ENCODE measurements around the gene PGAP2. TPM values are rescaled to one million over a fixed set of nuclear protein-coding genes. Genes with fewer than 3 reads are reported as not detected.
A peak's percentile ranks its signal among the peaks of the same experiment; 100 is the strongest.
"Not testable (repeated sequence)": the region's sequence is repeated elsewhere in the genome, so short reads cannot be mapped to it uniquely, and the experiment has no call there.

PGAP2 gene
- total RNA-seq, 2 donors from 2014 or later, result 38.5 to 52.2 TPM

GRCh38 chr11:3809624-3809928 lies 1.2 kb downstream of the PGAP2 start:
- Histone ChIP-seq H3K27me3 (ENCODE audit: control insufficient read depth, insufficient read depth, low read length, poor library complexity, severe bottlenecking) (no peaks in the 10 kb centered on the region), H3K4me1 (ENCODE audit: control insufficient read depth, insufficient read depth, low read length) (no peaks in the 10 kb centered on the region), H3K9ac (ENCODE audit: extremely low read depth, low read length, poor library complexity, severe bottlenecking) (no peak overlapping the region), H3K36me3 (ENCODE audit: control insufficient read depth, insufficient read depth, low read length) (no peaks in the 10 kb centered on the region), H3K4me3 (ENCODE audit: low read length) (peak overlapping the region; percentile 91), H3K27ac (ENCODE audit: low read depth, low read length) (no peak overlapping the region), H3K9me3 (ENCODE audit: control insufficient read depth, low read length) (no peaks in the 10 kb centered on the region)
- peak; percentile 53 for DNase-seq
- H3K27me3 Mint-ChIP-seq (ENCODE audit: insufficient read depth), result no peaks in the 10 kb centered on the region
- TF ChIP-seq CTCF (conservative IDR thresholded peaks at IDR 0.05), result no peak
- H3K9me3 Mint-ChIP-seq, result no peaks in the 10 kb centered on the region
- no peak overlapping the region for H3K4me3 Mint-ChIP-seq
- peaks cover 8% of the 10 kb centered on the region for H3K4me1 Mint-ChIP-seq
- peaks cover 7% of the 10 kb centered on the region for H3K36me3 Mint-ChIP-seq (ENCODE audit: low read depth)
- H3K27ac Mint-ChIP-seq, result no peak overlapping the region
- 96% methylated on average over 1 of the region's 1 CpG; no CpG with 5 or more reads in 1 of the 2 experiments for WGBS, 2 experiments (ENCODE audit: insufficient coverage in 1 of 2, insufficient read length in 1 of 2)

GRCh38 chr11:3810446-3810845 lies 2.1 kb downstream of the PGAP2 start:
- H3K9me3 Mint-ChIP-seq, result no peaks in the 10 kb centered on the region
- H3K4me3 Mint-ChIP-seq, result no peak overlapping the region
- H3K4me1 Mint-ChIP-seq, result peaks cover 8% of the 10 kb centered on the region
- Histone ChIP-seq H3K4me3 (ENCODE audit: low read length) (no peak overlapping the region), H3K27ac (ENCODE audit: low read depth, low read length) (no peak overlapping the region), H3K9me3 (ENCODE audit: control insufficient read depth, low read length) (no peaks in the 10 kb centered on the region), H3K36me3 (ENCODE audit: control insufficient read depth, insufficient read depth, low read length) (no peaks in the 10 kb centered on the region), H3K4me1 (ENCODE audit: control insufficient read depth, insufficient read depth, low read length) (no peaks in the 10 kb centered on the region), H3K27me3 (ENCODE audit: control insufficient read depth, insufficient read depth, low read length, poor library complexity, severe bottlenecking) (no peaks in the 10 kb centered on the region), H3K9ac (ENCODE audit: extremely low read depth, low read length, poor library complexity, severe bottlenecking) (no peak overlapping the region)
- DNase-seq, result no peak
- H3K36me3 Mint-ChIP-seq (ENCODE audit: low read depth), result peaks cover 7% of the 10 kb centered on the region
- no peak for TF ChIP-seq CTCF (conservative IDR thresholded peaks at IDR 0.05)
- H3K27ac Mint-ChIP-seq, result no peak overlapping the region
- no peaks in the 10 kb centered on the region for H3K27me3 Mint-ChIP-seq (ENCODE audit: insufficient read depth)
- WGBS, 2 experiments (ENCODE audit: insufficient coverage in 1 of 2, insufficient read length in 1 of 2), result 86 to 94% methylated on average over 3 of the region's 3 CpGs

- WGBS, 2 experiments (ENCODE audit: insufficient coverage in 1 of 2, insufficient read length in 1 of 2), result 98 to 100% methylated on average over 4 of the region's 4 CpGs
- Histone ChIP-seq H3K36me3 (ENCODE audit: control insufficient read depth, insufficient read depth, low read length) (no peaks in the 10 kb centered on the region), H3K4me1 (ENCODE audit: control insufficient read depth, insufficient read depth, low read length) (no peaks in the 10 kb centered on the region), H3K4me3 (ENCODE audit: low read length) (no peak overlapping the region), H3K27me3 (ENCODE audit: control insufficient read depth, insufficient read depth, low read length, poor library complexity, severe bottlenecking) (no peaks in the 10 kb centered on the region), H3K27ac (ENCODE audit: low read depth, low read length) (no peak overlapping the region), H3K9ac (ENCODE audit: extremely low read depth, low read length, poor library complexity, severe bottlenecking) (no peak overlapping the region), H3K9me3 (ENCODE audit: control insufficient read depth, low read length) (no peaks in the 10 kb centered on the region)
- Mint-ChIP-seq H3K4me3 (no peak overlapping the region), H3K4me1 (peaks cover 8% of the 10 kb centered on the region), H3K36me3 (ENCODE audit: low read depth) (peaks cover 7% of the 10 kb centered on the region), H3K27me3 (ENCODE audit: insufficient read depth) (no peaks in the 10 kb centered on the region), H3K9me3 (no peaks in the 10 kb centered on the region), H3K27ac (peak overlapping the region; percentile 6)
- DNase-seq, result no peak
- no peak for TF ChIP-seq CTCF (conservative IDR thresholded peaks at IDR 0.05)
Observed at GRCh38 chr11:3810951-3811350, 2.6 kb downstream of the PGAP2 start.

GRCh38 chr11:3814832-3815231 lies 6.5 kb downstream of the PGAP2 start:
- not testable (repeated sequence) for H3K27ac Mint-ChIP-seq; H3K27me3 Mint-ChIP-seq (ENCODE audit: insufficient read depth); H3K9me3 ChIP-seq (ENCODE audit: control insufficient read depth, low read length); H3K27me3 ChIP-seq (ENCODE audit: control insufficient read depth, insufficient read depth, low read length, poor library complexity, severe bottlenecking); DNase-seq; H3K36me3 ChIP-seq (ENCODE audit: control insufficient read depth, insufficient read depth, low read length); H3K27ac ChIP-seq (ENCODE audit: low read depth, low read length); H3K9me3 Mint-ChIP-seq; H3K4me3 ChIP-seq (ENCODE audit: low read length); H3K36me3 Mint-ChIP-seq (ENCODE audit: low read depth); H3K4me1 Mint-ChIP-seq; H3K4me3 Mint-ChIP-seq; H3K4me1 ChIP-seq (ENCODE audit: control insufficient read depth, insufficient read depth, low read length); H3K9ac ChIP-seq (ENCODE audit: extremely low read depth, low read length, poor library complexity, severe bottlenecking)
- 85 to 95% methylated on average over 2 to 5 of the region's 5 CpGs for WGBS, 2 experiments (ENCODE audit: insufficient coverage in 1 of 2, insufficient read length in 1 of 2)

All from endodermal cell (in vitro differentiated cells).